HG02759 (cell line): ENCODE data around the gene ACER1.
"Not testable (repeated sequence)": the region's sequence is repeated elsewhere in the genome, so short reads cannot be mapped to it uniquely, and the experiment has no call there.

Source experiments
- ATAC-seq: cut with Tn5 transposase; IDR thresholded peaks from one replicate; pipeline ENCODE4 v1.9.1; 2021; ENCODE audit warnings: mild to moderate bottlenecking, moderate library complexity; ENCODE audit not compliant: unreplicated experiment

The ACER1 gene

DNA sequence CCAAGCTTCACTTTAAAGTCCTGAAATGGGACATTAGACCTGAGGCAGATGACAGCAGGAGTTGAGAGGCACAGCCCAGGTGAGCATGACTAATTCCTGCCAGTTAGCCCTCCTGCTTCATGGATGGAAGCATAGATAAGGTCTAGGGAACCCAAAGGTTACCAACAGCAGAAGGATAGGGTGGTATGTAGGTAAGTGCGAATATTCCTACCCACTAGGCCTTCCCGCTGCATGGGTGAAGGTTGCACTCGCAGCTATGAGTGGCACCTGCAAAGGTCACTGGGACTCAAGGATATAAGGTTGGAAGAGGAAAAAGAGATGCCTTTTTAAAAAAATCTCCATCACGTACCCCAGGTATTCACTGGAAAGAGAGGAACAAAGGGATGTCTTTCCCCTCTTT is 41.4 kb downstream of the ACER1 start:
- ATAC-seq = no peak

DNA sequence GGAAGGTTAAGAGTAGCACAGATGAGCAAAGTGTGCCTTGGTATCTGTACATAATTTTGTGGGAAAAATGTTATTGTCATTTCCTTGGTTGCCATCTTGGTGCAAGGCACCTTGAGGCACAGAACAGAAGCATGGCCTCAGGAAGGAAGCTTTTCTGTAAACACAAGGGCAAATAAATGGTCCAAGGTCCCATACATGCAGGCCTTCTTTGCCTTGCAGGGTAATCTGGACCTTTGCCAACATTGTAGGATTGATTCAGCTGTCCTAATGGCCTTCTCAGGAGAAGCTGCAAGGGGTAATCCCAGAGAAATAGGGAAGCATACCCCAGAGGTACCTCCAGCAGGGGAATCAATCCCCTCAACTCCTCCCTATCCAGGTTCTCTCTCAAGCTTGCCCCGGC is 44.7 kb downstream of the ACER1 start:
- ATAC-seq = no peak

DNA sequence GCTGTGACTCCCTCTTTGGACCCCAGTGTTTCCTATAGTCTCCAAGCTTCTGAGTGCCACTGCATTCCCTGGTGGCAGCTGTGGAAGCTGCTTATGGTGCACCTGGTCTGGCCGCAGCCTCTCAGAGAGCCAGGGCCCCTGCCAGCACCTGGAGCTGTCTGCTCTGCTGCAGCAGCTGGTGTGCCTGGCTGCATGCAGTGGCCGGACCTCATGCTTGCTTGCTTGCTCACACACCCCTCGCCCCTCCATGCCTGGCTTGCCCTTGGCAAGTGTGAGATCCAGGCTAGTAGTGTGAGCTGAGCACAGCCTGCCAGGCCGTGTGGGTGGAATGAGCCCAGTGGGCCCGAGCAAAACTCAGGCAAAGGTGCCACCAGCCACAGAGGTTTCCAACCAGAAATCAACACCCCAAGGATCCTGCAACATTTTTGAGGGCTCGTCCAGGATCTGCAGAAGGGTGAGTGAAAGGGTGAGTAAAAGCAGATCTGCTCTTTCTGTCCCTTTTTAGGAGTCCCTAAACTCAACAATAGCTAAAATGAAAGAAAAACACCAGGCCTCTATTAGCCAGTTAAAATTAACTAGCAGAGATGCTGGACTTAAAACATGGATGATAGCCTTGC is 46.0 kb downstream of the ACER1 start:
- ATAC-seq = no peak

DNA sequence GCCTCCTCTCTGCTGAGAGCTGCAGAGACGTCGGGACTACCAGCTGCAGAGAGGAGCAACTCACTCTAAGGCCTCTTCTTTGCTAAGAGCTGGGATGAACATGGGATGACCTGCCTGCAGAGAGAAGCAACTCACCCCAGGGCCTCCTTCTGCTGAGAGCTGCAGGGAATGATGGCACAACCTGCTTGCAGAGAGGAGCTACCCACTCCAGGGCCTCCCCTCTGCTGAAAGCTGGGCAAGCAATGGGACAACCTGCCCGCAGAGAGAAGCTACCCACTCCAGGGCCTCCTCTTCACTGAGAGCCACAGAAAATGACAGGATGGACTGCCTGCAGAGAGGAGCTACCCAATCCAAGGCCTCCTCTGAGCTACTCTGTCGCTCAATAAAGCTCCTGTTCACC is 46.7 kb downstream of the ACER1 start:
- no peak for ATAC-seq

DNA sequence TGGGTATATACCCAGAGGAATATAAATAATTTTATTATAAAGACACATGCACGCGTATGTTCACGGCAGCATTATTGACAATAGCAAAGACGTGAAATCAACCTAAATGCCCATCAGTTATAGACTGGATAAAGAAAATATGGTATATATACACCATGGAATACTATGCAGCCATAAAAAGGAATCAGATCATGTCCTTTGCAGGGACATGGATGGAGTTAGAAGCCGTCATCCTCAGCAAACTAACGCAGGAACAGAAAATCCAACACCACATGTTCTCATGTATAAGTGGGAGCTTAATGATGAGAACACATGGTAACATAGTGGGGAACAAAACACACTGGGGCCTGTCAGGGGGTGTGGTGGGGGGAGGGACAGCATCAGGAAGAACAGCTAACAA is 51.0 kb downstream of the ACER1 start:
- ATAC-seq = not testable (repeated sequence)

DNA sequence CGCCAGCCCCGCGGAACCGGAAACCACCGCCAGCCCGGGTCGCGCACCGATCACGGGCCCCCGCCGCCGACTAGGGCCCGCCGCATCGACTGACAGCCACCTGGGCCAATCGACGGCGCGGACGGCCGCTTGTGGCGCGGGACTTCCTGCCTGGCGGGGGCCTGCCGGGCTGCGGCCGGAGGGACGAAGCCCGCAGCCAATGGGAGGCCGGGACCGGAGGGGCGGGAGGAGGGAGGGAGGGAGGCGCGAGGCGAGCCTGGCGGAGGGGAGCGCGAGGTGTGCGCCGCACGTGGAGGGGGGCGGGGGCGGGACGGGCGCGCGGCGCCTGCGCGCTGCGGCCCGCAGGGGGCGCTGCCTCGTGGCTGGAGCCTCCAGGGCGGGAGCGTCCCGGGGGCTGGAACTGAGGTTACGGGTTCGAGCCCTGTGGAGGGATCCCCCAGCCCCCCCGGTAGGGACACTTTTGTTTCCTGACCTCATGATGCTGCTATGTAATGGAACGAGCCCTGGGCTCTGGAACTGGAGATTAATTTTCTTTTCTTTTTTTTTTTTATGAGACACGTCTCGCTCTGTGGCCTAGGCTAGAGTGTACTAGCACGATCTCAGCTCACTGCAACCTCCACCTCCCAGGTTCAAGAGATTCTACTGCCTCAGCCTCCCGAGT is 53.4 kb downstream of the ACER1 start, which contains the start of gene MLLT1:
Gene MLLT1, minus strand, starts transcription at position 45 of the 661 bp plus-strand sequence. CDS start 191 bp downstream, outside the sequence.
- peak; percentile 94 for ATAC-seq

DNA sequence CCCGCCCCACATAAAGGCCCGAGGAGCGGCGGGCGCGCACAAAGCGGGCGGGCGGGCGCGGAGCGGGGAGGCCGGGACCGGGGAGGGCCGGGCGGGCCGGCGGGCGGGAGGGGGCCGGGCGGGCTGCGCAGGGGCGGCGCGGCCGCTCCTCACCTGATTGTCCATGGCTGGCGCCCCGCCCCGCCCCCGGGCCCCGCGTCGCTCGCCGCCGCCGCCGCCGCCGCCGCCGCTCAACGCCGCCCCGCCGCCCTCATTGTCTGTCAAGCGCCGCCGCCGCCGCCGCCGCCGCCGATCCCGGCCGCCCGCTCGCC is 53.8 kb downstream of the ACER1 start:
- ATAC-seq = peak; percentile 39

DNA sequence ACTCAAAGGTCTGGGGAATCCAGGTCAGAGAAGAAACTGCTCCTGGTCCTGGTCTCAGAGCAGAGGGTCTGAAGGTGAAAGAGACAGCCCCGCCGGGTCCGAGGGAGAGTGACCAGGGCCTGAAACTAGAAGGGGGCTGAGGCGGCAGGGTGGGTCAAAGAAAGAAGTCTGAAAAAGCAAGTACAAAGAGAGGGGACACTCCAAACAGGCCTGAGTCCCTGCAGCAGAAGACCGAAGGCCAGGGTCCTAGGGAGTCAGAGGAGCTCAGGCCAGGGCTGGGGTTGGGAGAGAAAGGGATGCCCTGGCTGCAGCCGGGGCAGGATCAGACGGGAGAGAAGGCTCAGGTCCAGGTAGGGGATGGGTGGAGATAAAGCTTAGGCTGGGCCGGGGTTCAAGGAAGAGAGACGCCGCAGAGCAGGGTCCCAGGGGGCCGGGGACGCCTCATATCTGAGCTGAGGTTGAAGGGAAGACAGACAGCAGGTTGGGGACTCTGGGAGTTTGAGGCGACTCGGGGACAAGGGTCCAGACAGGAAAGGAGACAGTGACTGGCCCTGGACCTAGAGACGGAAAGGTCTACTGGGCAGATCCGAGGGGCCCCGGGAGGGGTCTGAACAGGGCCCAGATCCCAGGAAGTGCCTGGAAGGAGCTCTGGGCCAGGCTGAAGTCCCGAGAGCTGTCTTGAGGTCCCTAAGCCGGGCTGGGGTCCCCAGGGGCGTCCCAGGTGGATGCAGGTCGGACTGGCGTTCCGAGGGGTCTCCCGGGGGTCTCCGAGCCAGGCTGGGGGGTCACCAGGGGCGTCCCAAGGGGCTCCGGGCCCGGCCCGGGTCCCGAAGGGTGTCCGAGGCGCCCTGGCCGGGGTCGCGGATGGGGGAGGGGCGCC is 54.4 kb downstream of the ACER1 start:
- ATAC-seq = no peak

DNA sequence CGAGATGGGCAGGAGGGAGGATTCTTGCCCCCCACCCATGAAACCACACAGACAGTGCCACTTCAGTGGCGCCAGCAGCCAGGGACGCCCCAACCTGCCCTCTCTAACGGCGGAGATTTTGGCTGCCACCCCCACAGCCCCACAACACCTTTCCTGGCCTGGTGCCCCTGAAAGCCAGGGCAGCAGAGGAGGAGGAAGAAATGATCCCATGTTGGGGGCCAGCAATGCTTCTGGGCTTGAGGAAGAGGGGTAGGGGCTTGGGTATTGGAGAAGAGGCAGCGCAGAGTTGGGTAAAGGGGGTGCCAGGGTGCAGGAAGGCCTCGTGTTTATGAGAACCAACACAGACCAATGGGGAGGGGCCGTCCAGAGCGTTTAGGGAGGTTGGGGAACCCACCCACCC is 55.4 kb downstream of the ACER1 start:
- no peak for ATAC-seq

DNA sequence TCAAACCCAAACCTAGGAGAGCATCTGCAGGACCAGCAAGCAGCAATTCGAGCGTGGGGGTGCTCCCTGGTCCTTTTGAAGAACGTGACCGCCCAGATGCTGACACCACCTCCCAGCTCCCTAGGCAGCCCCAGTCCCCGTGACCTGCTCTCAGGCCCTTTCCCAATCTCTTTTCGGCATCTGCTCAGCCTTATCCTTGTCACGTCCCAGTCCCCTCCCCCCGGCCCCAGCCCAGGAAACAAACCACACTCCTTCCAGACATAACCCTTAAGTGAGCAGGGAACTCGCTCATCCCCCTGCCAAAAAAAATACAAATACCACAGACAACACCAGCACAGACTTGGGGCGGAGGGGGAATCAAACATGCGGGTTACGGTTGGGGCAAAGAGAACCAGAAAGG is 57.0 kb downstream of the ACER1 start:
- no peak for ATAC-seq

DNA sequence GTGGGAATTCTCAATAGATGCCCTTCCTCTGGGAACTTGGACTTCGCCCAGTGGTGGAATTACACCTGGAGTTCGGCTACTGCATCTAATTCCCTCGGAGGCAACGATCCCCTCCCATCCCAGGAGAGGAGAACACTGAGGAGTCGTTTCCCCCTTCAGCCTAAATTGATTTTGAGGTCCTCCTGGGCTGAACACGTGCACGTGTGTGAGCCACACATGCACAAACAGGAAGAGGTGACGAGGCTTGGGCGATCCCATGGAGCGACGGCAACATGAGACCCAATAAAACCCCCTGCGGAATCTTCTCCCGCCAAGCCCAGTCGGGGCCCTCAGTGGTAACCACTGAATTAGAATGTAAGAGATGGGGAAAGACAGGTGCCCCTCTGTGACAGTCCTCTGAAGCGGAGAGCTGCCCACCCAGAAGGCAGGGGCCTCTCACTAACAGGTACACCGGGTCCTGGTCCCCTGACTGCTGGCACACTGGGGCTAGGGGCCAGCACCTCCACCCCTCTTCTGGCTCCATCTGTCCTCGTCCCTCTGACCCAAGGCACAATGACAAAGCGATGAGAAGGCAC is 58.2 kb downstream of the ACER1 start:
- no peak for ATAC-seq

DNA sequence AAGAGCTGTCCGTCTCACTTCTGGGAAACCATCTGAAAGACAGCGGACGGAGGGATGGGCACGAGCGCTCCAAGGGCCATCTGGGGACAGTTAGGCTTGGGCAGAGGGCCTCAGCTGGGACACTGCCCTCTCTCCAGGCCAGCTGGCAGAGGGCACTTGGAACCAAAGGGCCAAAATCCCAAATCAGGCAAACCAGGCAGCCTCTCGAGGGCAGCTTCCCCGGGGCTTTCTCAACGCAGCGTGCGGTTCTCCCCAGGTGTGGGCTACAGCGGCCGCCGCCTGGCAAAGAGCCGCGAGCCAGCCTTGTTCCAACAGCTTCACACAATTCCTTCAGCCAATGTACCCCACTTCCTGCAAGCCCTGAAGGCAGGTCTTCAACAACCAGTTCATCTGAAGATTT is 58.7 kb downstream of the ACER1 start:
- no peak for ATAC-seq

DNA sequence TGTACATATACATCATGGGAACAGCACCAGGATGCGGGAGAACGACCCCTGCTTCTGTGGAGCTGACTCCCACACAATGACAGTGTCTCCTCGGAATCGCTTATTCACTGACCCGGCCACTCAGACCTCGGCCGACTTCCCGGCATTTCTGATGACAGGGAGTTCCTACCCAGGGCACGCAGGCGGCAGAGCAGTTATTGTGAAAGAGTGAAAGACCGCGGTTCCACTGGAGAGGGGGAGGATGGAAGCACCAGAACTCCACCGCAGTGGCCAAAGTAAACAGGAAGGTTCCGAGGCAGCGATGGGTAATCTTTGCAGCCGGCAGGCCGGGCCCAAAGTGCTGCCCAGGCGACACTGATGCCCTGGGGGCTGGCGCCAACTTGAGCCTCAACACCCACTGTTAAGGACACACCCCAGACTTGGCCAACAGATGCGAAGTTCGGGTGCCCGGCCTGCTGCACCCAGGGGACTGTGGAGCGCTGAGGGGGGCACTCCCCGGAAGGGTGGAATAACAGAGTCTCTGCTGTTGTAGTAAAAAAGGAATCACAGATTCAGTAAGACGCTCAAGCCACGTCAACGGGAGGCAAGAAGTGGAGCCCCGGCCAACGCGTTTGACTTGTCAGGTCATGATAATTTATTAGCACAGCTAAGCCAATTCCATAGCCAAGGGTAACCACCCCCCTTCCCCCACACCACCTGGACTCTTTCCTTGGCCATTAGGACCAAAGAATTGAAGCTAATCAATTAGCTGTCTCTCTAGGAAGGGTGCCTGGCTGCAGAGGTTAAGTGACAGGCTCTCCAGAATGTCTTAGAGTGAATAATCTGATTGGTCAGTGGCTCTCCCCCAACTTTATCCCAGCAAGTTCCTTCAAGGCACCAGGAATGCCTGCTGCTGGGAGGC is 59.5 kb downstream of the ACER1 start:
- ATAC-seq = no peak

DNA sequence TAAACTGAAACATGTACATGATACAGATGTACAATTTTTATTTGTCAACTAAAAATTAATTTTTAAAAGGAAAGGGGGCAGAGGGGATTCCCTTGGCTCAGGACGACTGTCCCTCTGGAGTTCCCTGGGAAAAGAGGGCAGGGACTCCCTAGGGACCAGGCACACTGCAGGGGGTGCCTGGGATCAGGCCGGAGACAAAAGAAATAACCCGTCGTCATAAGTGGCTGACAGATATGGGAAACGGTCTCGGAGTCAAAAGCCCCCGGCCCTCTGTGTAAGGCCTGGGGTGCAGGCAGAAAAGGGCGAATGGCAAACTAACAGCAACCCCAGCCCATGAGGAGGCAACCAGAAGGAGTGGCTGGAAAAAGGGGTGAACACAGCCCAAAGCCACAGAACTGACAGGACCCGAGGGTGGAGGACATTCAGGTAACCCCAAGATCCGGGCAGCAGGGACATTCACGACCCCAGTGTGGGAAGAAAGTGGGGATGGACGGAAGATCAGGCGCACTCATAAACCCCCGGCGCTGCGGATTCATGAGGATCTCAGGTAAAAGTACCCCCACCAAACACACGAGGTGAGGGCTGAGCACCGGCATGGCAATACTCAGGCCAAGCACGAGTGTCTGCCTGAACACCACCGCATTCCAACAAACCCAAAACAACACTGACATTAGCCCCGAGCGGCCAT is 60.4 kb downstream of the ACER1 start:
- ATAC-seq = no peak

DNA sequence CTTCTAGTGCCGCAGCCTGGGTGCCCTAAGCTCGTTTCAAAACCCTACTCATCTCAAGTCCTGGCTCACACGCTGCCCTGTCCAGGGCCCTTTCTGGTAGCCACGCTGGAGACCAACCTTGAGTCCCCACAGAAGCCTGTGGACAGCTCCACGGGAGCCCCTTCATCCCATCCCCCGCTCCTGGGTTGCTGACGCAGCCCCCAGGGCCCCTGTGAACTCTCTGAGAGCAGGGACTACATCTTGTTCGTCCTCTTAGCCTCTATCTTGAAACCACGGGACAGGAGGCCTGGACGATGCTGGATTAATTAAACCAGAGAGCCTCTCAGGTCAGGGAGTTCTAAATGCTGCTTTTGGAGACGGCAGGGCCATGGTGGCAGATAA is 61.0 kb downstream of the ACER1 start:
- no peak for ATAC-seq

DNA sequence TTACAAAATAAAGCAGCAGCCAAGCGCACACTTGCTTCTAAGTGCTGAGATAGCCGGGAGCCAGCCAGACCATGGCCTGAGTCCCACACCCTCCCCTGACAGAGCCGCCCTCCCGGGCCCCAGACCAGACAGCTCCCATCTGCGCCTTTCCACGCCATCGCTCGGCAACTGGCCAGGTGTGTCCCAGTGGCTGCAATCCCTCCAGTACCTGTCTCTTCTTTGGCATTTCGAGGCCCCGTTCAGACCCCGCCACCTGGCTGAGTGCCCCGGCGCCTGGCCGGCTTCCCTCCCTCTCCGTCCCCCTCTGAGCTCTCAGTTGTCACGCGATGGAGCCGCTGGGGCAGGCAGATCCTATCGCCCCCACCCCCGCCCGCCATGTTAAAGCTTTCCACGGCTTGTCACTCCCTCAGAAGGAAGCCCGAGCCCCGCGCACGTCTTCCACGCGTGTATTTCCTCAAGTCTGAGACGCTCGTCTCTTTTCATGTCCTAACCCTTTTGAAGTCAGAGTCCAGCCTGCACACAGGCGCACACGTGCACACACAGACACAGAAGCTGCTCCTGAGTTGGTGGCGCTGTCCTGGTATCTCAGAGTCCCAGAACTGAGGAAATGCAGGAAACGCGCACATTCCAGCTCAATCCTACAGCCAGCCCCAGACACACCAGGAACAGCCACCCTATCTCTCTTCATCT is 61.5 kb downstream of the ACER1 start:
- no peak for ATAC-seq

DNA sequence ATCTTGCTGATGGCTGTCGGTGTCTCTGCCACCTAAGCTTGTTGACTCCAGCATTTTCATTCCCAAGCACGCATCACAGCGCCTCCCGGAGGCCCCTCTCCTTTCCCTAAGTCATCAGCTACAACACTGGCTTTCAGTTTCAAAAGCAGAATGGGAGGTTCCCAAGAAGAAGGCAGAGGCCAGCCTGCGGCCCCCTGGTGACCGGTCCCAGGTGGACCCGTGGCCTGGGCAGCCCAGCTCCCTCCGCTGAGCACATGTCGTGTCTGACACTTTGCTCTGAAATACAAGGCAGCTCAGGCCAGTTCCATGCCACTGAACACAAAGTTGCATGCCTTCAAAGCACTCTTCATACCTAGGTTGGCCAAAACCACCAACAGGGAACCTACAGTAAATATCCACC is 62.2 kb downstream of the ACER1 start:
- no peak for ATAC-seq

DNA sequence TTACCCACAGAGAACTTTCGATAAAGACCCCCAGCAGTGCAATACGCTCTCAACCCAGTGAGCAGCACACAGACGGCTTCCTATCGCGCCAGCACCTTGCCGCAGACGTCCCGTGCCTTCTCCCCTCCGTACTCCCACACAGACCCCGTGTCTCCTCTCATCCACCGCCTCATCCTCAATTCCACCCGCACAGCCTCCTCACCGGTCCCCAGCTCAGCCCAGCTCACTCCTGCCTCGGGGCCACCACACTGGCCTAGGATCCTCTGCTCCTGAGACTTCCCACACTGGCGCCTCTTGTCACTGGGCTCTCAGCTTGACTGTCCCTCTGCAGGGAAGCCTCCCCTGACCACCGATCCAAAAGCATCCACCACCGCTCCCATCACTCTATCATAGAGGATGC is 62.6 kb downstream of the ACER1 start:
- no peak for ATAC-seq

DNA sequence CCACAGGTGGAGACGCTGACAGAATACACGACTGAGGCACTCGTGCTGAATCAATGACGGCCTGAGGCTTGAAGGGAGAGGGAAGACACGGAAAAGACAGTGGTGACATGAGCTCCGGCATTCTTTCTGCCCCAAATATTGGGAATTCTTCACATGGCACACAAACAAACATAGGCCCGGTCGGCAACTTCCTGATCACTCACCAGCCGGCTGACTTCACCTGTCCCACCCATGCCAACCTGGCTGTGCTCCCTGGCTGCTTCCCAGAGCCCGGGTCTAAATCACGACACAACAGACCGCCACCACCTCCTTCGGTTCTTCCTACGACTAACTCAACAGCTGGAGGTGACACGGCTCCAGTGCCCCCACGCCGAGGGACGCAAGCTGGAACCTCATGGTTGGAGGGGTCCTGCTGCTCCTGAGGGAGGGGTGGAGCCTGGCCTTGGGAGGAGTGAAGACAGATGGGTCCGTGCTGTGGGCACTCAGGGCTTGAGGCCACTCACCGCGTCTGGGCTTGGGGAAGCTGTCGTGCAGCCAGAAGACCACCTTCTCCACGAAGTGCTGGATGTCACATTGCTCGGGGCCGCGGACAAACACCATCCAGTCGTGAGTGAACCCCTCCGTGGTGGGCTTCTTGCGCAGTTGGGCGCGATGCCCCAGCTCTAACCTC is 63.2 kb downstream of the ACER1 start:
- ATAC-seq = no peak
